Right renal cortex interstitium (tissue), 3 donors: ENCODE data around the gene ZC3H10. TPM values are rescaled to one million over a fixed set of nuclear protein-coding genes. Genes with fewer than 3 reads are reported as not detected.
"Not testable (repeated sequence)": the region's sequence is repeated elsewhere in the genome, so short reads cannot be mapped to it uniquely, and the experiment has no call there.

ENCODE experiments used
- DNase-seq, 3 donors: peaks; one replicate each; pipeline ENCODE4 v3.0.0-alpha.2; 2013; ENCODE audit warnings: low read depth in 3 of 3, low spot score in 2 of 3
- polyA plus RNA-seq, 3 donors: library from polyadenylated mRNA; unstranded; fragments of 120-200 nt; gene quantifications; one replicate each; pipeline ENCODE4 v1.2.1, GENCODE V29; 2013; ENCODE audit not compliant: insufficient read length in 3 of 3

ZC3H10 gene
- polyA plus RNA-seq, 3 donors = 5.8 to 6.3 (median 6.1) TPM

GRCh38 chr12:56101045-56101444, 17.0 kb upstream of the ZC3H10 start:
- DNase-seq = no peak

GRCh38 chr12:56102683-56103065, 15.4 kb upstream of the ZC3H10 start:
- no peak for DNase-seq

GRCh38 chr12:56103066-56103711, 14.9 kb upstream of the ZC3H10 start:
- no peak for DNase-seq

- DNase-seq = no peak
Measured at GRCh38 chr12:56103823-56104108, 14.3 kb upstream of the ZC3H10 start.

GRCh38 chr12:56104109-56104814, 13.8 kb upstream of the ZC3H10 start, which contains the start of gene PA2G4:
PA2G4 (plus strand) TSS chr12:56104559; CDS start chr12:56104738, 179 bp downstream.
- peak; percentile 94 to 99 (median 97) for DNase-seq

- no peak for DNase-seq
Measured at GRCh38 chr12:56104815-56105608, 13.1 kb upstream of the ZC3H10 start.

GRCh38 chr12:56105609-56105902, 12.5 kb upstream of the ZC3H10 start:
- no peak for DNase-seq

GRCh38 chr12:56107242-56107641, 10.8 kb upstream of the ZC3H10 start:
- DNase-seq = no peak

- DNase-seq = no peak
Measured at GRCh38 chr12:56110571-56110970, 7.5 kb upstream of the ZC3H10 start.

GRCh38 chr12:56114084-56114483, 4.0 kb upstream of the ZC3H10 start:
- DNase-seq = no peak

GRCh38 chr12:56115329-56115728, 2.7 kb upstream of the ZC3H10 start:
- no peak for DNase-seq

- peak; percentile 96 to 99 (median 97) for DNase-seq
Measured at GRCh38 chr12:56116267-56117081, 1.6 kb upstream of the ZC3H10 start, which contains the start of gene RPL41. RPL41 (plus strand) TSS chr12:56116633.

GRCh38 chr12:56117082-56117706, 872 bp upstream of the ZC3H10 start:
- not testable (repeated sequence) for DNase-seq

- DNase-seq = no peak
Measured at GRCh38 chr12:56118688-56119357, 757 bp downstream of the ZC3H10 start.

- DNase-seq = no peak
Measured at GRCh38 chr12:56119361-56119796, 1.3 kb downstream of the ZC3H10 start.

- no peak for DNase-seq
Measured at GRCh38 chr12:56120158-56120846, 2.2 kb downstream of the ZC3H10 start.

- DNase-seq = no peak
Measured at GRCh38 chr12:56121204-56121870, 3.3 kb downstream of the ZC3H10 start.

GRCh38 chr12:56122637-56123036, 4.6 kb downstream of the ZC3H10 start:
- no peak for DNase-seq

- DNase-seq = no peak
Measured at GRCh38 chr12:56124133-56124532, 6.1 kb downstream of the ZC3H10 start.
